ENCODE measurements around the gene ENO2.

ENO2 gene

DNA sequence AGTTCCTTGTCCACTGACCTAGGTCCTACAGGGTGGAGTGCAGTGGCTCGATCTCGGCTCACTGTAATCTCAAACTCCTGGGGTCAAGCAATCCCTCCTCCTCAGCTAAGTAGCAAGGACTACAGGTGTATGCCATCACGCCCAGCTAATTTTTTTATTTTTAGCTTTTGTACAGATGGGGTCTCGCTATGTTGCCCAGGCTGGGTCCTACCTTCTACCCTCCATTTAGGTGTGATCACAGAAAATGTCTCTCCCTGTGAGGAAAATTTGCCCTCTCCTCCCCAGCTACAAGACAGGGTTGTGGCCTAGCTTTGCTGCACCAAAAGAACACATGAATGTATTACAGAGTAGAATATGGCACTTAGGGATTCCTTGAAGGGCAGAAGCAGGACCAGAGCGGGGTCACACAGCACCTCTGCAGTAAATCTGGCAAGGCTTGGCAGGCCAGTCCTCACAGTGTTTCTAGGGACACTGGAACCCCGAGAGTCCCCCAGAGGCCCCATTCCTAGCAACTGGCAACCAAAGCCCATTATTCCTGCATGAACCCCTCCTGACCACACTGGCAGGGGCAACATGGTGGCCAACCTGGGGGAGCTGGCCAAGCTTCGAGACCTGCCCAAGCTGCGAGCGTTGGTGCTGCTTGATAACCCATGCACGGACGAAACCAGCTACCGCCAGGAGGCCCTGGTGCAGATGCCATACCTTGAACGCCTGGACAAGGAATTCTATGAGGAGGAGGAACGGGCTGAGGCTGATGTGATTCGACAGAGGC is 2.0 kb upstream of the ENO2 start:
- DNase-seq (ENCODE audit: low spot score), result no peak

DNA sequence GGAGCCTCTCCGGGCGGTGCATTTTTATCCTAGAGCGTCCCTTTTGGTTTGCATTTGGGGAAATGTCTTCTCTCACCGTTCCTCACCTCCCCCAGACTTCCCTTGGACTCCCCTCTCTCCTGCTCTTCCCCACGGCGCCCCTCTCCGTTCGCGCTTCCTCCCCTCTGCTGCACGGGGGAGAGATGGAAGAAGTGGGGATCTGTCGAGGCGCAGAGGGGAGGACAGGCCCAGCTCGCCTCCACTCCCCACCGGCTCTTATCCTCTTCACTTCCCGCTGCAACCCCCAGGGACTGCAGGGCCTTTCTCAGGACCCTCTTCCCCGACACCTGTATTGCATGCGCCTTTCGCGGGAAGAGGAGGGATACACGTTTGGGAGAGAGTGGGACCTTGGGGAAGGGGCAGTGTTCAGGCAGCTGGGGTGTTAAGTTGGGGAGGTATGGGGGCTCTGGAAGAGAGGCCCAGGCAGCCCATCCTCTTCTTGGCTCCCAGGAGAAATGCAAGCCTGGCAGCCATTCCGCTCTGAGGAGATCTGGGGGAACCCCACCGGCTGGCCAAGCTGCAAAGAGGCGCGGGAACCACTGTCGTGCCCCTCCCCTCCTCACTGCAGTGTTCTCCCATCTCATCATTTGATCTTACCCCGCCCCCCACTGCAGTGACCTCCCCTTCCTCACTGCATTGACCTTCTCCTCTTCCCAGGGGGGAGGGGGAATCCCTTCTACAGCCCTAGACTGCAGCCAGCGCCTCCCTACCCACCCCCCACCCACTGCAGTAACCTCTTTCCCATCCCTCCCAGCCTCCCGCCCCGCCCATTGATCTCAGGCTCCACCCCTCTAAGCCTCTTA is 788 bp downstream of the ENO2 start:
- DNase-seq (ENCODE audit: low spot score), result no peak

DNA sequence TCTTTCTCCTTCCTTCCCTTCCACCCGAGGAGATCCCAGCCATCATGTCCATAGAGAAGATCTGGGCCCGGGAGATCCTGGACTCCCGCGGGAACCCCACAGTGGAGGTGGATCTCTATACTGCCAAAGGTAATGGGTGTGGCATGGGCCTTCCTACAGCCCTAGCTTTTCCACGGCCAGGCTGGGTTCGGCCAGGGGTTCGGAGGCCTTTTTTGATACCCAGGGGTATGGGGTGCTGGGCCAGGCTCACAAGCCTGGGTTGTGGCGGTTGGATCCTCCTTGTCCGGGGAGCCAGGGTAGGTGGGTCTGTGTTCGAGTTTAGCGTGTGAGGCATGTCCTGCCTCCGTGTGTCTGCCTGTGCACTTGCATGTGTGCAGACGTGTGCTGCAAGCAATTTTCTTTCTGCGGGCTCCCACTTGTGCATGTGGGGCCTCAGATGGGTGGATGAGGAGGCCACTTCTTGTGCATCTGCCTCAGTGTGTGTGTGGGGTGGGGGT is 1.5 kb downstream of the ENO2 start:
- no peak for DNase-seq (ENCODE audit: low spot score)

DNA sequence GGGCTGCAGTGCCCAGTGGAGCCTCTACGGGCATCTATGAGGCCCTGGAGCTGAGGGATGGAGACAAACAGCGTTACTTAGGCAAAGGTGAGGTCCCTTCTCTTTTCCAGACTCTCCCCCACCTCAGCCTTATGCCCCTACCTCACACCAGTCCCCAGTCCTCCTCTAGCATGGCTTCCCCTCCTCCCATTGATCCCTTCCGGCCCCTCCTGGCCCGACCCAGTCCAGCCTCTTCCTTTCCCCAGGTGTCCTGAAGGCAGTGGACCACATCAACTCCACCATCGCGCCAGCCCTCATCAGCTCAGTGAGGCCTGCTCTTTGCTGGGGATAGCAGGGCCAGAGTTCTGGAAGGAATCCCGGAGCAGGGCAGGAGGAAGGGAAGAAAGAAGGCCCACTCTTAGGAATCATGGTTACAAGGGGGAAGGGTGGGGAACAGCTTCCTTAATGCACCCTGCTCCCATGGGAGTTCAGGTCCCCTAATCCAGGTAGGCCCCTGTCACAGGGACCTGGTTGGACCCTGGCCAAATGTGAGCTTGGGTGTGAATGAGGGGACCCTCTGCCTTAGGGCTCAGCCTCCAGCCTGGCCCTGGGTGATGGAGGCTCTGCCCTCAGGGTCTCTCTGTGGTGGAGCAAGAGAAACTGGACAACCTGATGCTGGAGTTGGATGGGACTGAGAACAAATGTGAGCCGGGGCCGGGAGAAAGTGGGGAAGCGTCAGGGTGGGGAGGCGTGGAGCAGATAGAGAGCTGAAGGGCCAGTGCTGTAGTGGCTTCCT is 2.2 kb downstream of the ENO2 start:
- no peak for DNase-seq (ENCODE audit: low spot score)

DNA sequence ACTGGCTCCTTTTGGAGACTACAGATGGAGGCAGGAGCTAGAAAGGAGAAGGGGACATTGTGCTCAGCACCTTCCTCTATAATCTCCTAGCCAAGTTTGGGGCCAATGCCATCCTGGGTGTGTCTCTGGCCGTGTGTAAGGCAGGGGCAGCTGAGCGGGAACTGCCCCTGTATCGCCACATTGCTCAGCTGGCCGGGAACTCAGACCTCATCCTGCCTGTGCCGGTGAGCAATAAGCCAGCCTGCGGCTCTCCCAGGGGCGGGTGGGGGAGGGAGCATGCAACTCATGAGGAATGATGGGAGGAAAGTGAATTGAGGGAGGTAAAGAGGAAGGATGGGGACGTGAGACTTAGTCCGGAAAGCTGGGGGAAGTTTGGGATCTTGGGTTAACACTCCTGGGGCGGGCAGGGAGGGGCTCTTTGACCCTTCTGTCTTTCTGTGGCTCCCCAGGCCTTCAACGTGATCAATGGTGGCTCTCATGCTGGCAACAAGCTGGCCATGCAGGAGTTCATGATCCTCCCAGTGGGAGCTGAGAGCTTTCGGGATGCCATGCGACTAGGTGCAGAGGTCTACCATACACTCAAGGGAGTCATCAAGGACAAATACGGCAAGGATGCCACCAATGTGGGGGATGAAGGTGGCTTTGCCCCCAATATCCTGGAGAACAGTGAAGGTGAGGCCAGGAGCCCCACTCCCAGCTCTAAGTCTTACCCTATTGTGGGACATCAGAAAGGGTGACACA is 3.3 kb downstream of the ENO2 start:
- no peak for DNase-seq (ENCODE audit: low spot score)

DNA sequence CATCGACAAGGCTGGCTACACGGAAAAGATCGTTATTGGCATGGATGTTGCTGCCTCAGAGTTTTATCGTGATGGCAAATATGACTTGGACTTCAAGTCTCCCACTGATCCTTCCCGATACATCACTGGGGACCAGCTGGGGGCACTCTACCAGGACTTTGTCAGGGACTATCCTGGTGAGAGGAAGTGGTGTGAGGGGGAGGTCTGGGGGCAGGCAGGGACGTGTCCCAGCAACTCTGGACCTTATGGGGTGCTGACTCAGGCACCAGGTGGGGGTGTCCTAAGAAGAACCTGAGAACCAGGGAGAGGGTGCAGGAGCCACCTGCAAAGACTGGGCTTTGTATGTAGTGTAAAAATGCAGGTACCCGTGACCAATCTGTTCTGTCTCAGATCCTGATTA is 5.2 kb downstream of the ENO2 start:
- no peak for DNase-seq (ENCODE audit: low spot score)

DNA sequence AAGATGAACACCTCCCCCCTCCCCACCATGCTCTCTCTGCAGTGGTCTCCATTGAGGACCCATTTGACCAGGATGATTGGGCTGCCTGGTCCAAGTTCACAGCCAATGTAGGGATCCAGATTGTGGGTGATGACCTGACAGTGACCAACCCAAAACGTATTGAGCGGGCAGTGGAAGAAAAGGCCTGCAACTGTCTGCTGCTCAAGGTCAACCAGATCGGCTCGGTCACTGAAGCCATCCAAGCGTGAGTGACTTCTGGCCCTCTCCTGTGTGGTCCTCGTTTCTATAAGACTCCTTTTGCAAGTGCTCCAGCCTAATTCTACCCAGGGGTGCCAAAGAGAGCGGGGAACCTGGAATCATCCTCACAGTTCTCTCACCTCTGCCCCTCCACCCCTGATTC is 7.2 kb downstream of the ENO2 start:
- DNase-seq (ENCODE audit: low spot score), result no peak

DNA sequence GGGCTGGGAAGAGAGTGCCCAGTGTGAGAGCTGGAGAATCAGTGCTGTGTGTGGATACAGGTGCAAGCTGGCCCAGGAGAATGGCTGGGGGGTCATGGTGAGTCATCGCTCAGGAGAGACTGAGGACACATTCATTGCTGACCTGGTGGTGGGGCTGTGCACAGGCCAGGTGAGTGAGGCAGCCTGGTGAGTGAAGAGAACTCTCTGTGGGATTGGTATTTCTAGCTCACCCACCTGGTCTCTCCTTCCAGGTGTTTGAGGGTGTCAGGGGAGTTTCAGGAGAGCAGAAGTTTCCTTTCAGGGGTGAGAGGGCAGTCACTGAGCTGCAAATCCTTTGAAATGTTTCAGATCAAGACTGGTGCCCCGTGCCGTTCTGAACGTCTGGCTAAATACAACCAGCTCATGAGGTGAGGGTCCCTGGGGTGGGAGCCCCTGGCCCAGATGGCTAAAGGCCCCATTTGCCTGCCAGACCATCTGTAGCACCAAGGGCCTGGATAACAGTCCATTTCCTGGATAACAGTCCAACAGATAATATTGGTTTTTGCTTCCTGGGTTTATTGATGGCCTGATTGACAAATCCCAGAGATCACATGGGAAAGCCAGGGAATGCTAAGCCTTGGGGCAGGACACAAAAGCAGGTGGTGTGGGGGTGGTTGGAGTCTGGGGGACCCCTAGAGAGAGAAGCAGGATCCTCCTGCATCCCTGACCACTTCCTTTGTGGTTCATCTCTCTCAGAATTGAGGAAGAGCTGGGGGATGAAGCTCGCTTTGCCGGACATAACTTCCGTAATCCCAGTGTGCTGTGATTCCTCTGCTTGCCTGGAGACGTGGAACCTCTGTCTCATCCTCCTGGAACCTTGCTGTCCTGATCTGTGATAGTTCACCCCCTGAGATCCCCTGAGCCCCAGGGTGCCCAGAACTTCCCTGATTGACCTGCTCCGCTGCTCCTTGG is 7.9 kb downstream of the ENO2 start:
- DNase-seq (ENCODE audit: low spot score), result no peak

DNA sequence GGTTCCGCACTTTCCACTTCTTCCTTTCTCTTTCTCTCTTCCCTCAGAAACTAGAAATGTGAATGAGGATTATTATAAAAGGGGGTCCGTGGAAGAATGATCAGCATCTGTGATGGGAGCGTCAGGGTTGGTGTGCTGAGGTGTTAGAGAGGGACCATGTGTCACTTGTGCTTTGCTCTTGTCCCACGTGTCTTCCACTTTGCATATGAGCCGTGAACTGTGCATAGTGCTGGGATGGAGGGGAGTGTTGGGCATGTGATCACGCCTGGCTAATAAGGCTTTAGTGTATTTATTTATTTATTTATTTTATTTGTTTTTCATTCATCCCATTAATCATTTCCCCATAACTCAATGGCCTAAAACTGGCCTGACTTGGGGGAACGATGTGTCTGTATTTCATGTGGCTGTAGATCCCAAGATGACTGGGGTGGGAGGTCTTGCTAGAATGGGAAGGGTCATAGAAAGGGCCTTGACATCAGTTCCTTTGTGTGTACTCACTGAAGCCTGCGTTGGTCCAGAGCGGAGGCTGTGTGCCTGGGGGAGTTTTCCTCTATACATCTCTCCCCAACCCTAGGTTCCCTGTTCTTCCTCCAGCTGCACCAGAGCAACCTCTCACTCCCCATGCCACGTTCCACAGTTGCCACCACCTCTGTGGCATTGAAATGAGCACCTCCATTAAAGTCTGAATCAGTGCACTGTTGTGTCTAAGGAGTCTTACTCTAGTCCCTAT is 8.8 kb downstream of the ENO2 start:
- DNase-seq (ENCODE audit: low spot score), result no peak

DNA sequence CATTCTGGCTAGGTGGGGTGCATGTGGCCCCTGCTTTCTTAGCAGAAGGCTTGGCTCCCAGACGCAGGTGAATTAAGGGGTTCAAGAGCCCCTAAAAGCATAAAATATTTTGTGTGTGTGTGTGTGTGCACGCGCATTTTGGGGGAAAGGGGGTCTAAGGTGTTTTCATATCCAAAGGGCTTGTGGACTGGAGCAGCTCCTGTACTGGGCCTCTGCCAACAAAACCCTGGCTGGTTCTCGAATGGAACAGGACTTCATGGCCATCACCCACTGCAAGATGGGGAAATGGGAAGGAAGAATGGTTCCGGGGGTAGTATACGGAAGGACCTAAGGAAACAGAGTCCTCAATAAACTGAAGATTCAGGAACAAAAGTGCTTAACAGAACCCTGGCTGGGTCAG is 9.5 kb downstream of the ENO2 start:
- DNase-seq (ENCODE audit: low spot score), result no peak

DNA sequence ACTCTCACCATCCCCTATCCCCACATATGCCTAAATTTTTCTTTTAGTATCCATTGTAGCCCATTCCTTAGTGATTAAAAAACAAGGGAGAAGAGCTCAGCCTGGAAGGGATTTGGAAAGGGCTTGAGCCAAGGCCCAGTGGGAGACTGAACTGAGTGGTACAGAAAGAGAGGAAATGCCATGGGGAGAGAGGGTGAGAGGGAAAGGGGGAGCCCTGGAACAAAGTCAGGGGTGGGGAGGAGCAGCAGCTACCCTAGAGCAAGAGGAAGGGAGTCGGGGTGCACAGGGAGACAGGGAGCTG is 10.8 kb downstream of the ENO2 start:
- DNase-seq (ENCODE audit: low spot score), result no peak

DNA sequence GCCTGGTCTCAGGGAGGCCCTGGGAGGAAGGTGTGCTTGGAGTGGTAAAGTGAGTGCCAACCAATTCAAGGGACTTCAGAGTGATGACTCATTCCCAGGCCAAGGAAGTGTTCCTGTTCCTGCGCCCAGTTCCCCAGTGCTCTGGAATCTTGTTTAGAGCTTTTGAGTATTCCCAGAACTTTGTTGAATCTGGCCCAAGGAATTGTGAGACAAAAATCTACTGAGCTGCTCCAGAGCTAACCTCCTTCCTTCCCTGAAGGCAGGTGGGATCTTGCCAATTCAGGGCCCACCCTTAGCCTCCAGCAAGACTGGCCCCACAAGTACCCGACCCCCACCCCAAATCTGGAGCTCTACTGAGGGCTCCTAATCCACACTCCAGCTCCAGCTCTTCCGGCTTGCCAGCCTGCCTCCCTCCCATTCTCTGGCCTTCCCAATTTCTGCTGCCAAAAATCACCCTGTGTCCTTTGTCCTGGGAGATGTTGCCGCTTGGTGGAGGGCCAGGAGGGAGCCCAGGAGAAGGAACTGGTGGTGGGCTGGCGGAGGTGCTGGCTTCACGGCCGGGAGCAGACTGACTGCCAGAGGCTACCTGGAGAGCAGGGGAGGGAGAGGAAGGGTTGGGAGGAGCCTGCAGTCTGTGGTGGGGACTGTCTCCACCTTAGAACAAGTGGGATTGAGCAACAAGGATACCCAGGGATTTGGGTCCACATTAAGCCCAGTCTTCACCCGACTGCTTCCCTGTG is 11.3 kb downstream of the ENO2 start:
- no peak for DNase-seq (ENCODE audit: low spot score)

DNA sequence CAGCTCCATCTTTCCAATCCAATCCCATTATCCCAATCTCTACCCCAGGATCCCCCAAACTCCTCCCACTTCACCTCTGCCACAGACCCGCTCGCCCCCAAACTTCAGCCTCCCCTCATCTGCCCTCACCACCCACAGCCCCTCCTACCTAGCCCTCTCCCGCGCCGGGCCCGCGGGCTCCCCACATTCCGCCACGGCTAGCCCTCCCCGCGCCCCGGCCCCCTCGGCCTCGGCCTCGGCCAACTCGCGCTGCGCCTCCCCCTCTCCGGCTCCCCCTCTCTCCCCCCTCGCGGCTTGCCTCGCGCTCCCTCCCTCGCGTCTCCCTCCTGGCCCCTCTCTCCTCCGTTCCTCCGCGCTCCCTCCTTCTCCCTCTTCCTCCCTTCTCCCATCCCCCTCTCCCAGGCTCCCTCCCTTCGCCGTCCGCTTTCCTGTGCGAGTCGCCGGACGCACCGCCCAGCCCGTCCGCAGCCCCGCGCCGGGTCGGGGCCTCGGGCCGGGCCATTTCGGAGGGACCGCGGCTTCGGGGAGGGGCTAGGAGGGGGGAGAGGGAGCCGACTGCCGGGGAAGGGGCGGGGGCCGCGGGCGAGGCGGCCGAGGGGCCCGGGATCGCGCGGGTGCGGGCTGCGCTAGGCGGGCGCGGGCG is 13.1 kb downstream of the ENO2 start, which contains the start of gene ATN1:
Gene ATN1, plus strand, starts transcription at position 581 of the 643 bp plus-strand sequence. CDS start 6,043 bp downstream, outside the sequence.
- DNase-seq (ENCODE audit: low spot score), result peak; percentile 35

DNA sequence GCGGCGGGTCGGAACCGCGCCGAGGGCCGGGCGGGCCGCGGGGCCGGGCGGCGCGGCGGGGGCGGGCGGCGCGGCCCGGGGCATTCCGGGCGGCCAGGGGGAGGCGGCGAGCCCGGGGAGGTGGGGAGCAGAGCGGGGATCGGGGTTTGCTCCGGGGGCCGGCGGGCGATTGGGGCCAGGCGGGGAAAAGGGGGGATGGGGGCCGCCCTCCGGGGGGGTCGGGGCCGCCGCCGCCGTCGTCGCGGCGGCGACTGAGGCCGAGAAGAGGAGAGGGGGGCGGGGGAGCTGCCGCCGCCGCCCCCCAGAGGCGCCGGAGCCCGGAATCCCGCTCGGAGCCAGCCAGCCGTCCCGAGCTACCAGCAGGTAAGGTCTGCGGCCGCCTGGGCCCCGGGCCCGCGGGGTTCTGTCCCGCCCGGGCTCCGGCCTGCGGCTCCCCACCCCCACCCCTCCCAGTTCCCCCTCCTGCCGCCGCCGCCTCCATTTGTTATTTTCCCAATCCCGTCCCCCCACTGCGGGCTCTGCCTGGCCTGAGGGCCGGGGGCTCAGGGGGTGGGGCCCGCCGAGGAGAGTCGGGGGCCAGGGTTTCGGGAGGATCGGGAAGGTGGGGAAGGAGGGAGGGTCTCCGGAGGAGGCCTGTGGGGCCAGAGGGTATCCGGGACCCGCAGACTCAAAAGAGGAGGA is 13.8 kb downstream of the ENO2 start:
- no peak for DNase-seq (ENCODE audit: low spot score)

DNA sequence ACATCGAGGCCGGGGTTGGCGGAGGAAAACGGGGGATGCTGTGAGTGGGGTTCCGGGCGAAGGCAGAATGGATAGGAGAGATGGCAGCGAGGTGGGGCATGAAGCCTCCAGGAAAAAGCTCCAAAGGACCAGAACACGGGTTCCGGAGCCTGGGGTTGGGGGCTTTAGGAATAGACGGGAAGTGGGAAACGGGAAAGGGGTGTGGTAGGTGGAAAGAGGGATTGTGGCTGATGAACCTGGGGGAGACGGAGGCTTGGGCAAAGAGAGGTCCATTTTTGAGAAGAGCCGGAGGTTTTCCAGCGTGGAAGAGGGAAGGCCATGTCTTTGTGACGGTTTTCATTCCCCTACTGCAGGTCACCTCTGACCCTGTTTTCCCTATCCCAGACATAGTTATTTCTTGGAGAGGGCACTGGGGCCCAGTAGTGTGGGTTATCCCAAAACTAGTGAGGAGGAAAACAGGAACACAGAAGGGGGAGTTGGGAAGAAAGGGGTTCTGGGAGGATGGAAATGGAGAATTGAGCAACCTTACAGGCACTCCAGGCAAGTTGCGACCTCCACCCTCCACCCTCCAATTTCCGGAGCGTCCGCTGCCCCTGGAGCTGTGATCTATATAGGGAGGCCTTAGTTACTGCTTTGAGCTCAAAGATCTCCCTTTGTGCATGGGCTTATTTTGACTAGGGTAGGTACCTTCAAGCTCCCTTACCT is 14.5 kb downstream of the ENO2 start:
- DNase-seq (ENCODE audit: low spot score), result no peak

DNA sequence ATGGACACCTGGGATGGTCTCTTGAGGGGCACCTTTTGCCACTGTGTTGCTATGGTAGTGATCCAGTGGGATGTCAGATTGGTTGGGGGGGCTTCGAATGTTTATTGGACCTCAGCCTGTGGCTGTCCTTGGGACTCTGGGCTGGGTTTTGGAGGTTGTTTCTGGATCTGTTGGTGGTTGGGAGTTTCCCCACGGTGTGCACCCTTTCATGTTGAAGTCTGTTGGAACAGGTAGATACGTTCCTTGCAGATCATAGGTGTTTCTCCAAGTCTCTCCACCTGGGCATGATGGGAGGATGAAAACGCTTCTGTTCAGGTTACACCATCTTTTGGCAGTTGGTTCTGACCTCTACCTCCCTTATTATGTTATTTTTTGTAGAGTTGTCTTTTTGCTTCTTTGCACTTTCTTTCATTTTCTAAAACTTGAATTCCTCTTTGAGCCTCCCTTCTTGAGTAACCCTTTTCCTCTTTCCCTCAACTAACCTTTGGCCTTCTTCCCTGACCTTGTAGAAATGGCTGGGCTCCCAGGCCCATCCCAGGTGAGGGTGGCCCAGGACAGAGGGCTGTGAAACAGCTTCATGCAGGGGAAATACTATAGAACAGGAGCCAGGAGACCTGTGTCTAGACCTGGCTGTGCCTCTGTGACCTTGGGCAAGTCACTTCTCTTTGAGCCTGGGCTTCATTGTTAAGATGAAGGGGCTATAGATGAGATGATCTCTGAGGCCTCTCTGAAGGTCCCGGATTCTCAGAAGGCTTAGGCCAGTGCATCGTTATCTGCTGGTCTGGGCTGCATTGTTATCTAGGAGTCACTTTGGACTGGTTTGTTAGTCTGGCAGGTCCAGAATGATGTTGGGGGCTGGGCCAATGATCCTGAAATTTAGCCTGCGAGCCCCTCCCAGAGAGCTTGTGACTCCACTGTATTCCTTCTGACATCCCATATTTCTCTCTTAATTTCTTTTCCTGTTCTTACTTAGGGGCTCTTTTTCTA is 15.4 kb downstream of the ENO2 start:
- DNase-seq (ENCODE audit: low spot score), result no peak

Data from CD4-positive, alpha-beta T cell treated with Interleukin-2 at 100 ng/mL for 4 hours (primary cell).